GM18909 (cell line): ENCODE measurements around the gene HARBI1.
A peak's percentile ranks its signal among the peaks of the same experiment; 100 is the strongest.

ENCODE experiments used
- ATAC-seq: cut with Tn5 transposase; IDR thresholded peaks from one replicate; pipeline ENCODE4 v1.9.1; 2021; ENCODE audit warnings: mild to moderate bottlenecking; ENCODE audit not compliant: unreplicated experiment, poor library complexity

HARBI1 gene

DNA sequence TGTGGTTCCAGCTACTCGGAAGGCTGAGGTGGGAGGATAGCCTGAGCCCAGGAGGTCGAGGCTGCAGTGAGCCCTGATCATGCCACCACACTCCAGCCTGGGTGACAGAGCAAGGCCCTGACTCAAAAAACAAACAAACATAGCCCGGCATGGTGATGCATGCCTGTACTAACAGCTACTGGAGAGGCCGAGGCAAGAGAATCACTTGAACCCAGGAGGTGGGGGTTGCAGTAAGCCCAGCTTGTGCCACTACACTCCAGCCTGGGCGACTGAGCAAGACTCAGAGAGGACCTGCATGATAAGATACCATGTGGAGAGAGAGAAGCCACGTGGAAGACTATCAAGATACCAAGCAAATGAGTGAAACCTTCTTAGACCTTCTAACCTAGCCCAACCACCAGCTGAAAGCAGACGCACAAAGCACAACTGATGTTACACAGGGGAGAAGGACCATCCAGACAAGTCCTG lies 59.3 kb downstream of the HARBI1 start:
- no peak for ATAC-seq

DNA sequence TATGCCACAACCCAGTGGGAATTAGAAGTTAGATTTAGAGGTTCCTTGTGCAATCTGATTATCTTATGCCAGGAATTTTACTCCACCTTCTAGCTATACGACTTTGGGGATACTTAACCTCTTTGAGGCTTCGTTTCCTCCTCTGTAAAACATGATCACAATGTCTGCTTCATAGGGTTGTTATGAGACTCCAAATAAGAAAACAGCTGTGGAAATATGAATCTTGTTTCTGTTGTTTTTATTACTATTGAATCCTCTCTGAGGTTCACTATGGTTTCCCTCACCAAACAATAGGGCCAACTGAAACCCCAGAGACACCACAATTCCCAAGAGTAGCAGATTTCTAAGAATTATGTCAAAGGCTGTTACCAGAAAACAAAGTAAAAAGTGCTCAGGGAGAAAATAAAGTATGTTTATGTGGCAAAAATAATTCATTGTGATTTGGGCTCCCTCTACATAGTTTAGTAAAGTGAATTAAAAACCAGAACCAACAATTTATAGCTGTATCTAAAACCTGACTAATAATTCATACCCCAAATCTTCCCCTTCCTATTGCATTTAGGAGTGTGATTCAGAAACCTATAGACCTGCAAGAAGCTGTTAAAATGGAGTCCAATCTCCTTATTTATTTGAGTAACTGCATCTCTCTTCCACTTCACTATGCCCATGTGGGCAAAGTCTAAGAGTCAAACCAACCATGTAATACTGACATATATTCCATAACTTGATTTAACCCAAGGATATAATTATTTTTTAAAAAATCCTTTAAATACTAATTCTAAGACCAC lies 61.6 kb downstream of the HARBI1 start:
- peak; percentile 50 for ATAC-seq

DNA sequence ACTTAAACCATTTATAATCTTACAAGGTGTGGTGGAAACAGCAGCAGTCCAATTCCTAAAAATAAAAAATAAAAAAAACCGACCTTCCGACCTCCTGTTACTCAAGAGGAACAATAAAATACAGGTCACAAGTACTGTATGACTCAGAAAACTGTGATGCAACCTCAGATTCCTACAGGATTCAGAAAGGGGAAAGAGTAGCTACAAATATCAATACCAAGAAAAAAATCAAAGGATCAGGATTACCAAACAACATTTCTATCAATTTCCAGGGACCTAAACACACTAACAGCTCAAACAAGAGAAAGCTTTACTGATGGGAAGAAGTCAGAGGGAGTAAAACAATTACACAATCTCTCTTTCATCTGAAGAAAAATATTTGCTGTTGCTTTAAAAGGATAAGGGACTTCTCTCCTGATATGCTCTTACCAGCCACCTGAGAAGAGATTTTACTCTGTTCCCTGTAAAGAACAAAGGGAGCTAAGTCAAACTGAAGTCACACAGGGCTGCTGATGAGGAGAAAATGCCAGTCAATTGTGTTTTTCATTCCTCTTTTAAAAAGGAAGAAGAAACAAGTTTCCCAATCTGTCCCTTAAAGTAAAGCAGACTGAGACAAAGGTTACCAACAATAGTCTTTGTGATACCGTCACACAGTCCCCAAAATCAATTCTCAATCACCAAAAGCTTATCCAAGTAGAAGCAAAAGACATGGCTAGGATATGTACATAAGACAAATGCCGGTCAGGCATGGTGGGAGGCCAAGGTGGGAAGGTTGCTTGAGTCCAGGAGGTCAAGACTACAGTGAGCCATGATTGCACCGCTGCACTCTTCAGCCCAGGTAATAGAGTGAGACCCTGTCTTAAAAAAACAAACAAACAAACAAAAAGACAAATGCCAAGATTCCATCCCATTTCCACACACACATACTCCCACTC lies 62.5 kb downstream of the HARBI1 start:
- ATAC-seq, result no peak

DNA sequence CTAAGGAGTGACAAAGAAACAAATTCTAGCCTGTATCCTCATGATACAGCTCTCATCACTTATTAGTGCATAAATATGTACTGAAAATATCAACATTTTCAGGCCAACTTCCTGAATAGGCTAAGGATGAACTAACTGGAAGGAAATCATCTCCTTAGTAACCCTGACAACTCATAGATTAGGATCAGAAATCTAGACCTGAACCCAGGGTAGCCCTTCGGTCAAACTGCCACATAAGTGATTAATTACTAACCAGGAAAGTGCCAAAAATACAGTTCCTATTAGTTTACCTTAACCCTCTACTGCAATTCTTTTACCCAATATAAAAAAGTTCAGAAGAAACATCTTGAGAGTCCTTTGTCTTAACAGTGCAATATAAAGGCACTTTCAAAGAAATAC lies 63.2 kb downstream of the HARBI1 start:
- ATAC-seq, result no peak
